Fibroblast of skin of left quadriceps (primary cell): ENCODE measurements around the gene VWA8.

Experiments used
- DNase-seq, 2 experiments: peaks; one replicate each; pipeline ENCODE4 v3.0.0-alpha.2; 2013; ENCODE audit warnings: low read depth in 2 of 2

VWA8 gene

DNA sequence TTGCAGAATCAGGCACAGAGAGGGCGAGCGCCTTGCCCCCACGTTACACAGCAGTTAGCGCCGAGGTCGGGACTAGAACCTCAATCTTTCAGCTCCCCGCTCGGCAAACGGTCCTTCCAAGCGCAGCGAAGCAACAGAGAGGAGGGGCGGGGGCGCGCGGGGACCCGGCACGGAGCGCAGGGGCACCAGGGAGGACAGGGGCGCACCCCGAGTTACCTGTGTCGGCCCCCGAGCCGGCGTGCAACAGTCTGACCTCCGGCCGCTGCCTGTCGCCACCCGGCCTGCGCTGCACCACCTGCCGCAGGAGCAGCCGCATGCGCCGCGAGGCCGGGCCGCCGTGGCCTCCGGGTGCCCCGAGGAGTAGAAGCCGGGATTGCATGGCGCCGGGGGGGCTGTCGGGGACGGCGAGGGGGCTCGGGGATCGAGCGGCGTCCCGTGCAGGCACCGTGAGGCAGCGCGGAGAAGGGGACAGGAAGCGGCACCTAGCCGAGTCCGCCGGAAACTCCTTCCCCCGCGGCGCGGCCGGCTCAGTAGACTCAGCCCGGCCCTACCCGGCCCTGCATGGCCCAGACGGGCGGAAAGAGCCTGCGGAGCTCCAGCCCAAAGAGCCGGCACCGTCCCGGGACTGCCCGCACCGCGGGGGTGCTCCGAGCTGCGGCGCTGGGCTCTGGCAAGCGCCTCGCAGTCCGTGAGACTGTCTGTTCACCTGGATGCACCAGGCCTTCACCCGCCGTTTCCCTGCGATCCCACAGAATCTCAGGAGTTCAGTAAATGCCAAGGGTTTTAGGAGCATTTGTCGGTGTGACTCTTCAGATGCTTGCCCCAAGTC lies at the start of gene VWA8:
VWA8 (minus strand) TSS at position 473 of the 829 bp plus-strand sequence; CDS start at position 379, 94 bp downstream.
- peak; percentile 48 to 58 for DNase-seq

GRCh38 chr13:42009057-42009456 lies 48.1 kb upstream of the VWA8 start:
- no peak for DNase-seq

DNA sequence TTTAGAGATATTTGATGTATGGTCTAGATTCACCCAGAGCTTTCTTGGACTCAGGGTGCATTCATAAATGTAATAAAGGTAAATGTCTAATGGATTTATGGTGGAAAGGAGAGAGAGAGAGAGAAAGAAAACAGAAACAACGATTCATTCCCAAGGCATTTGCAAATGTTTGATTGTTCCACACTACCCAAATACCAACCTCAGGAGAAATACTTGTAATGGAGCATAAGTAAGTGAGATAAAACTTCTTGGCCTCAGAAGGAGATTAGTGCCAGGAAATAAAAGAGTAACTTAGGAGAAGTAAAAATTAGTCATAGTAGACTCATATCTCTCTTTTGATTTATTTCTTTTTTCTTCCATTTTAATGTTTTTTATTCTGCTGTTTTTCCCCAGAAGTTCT lies 46.9 kb upstream of the VWA8 start:
- DNase-seq, result peak in 1 of 2 experiments; percentile 15

- DNase-seq, result no peak
These were observed 41.2 kb upstream of the VWA8 start for GRCh38 chr13:42002066-42002465.

- peak; percentile 39 to 45 for DNase-seq
These were observed 40.7 kb upstream of the VWA8 start for GRCh38 chr13:42001580-42001979.

DNA sequence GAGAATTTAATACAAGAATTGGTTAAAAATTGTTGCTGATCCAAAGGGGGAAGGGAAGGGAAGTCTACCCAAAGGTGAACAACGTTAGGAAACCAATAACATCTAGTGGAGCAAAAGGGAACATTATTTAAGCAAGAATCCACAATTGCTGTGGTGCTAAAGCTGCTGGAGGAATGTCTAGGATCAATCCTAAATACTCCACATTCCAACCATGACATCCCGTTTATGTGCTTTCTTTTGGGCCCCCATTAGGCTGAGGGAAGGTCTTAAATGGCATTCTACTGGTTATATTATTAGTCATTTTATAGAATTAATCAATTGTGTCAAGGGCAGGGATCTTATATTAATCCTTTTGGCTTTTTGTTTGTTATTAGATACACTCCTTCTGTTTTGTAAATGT lies 39.9 kb upstream of the VWA8 start:
- no peak for DNase-seq

GRCh38 chr13:41997396-41997795 lies 36.5 kb upstream of the VWA8 start:
- DNase-seq, result no peak

- no peak for DNase-seq
These were observed 35.0 kb upstream of the VWA8 start for GRCh38 chr13:41995946-41996345.

DNA sequence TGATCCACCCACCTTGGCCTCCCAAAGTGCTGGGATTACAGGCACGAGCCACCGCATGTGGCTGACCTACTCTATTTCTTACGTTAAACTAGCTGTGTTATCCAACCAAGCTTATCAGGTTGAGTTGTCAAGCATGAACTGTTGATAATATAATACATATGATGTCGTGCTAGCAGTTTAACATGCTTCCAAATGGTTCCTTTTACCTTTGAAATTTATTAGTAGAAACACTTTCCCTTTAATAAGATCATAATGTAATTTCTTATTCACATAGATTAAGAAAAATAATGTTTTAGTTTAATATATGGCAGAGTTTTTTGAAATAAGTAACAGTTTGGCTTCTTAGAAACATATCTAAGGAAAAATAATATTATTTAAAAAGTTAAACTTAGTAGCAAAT lies 34.4 kb upstream of the VWA8 start:
- no peak for DNase-seq

DNA sequence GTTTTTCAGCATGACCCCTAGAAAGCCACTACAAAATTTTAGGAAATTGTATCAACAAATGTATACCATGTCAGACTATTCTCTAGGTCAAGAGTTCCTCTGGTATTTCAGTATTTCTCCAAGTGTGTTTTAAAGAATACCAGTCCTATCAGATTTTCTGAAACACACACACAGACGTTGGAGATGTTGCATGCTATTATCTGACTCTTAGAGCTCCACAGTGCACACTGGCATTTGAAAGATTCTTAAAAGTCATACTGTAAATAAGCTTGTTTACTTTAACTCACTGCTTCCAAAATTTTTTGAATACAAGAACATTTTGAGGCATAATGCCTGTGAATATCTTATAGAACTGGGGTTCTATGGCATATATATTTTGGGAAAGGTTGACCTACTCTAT lies 33.8 kb upstream of the VWA8 start:
- no peak for DNase-seq

GRCh38 chr13:41991936-41992335 lies 31.0 kb upstream of the VWA8 start:
- DNase-seq, result no peak

DNA sequence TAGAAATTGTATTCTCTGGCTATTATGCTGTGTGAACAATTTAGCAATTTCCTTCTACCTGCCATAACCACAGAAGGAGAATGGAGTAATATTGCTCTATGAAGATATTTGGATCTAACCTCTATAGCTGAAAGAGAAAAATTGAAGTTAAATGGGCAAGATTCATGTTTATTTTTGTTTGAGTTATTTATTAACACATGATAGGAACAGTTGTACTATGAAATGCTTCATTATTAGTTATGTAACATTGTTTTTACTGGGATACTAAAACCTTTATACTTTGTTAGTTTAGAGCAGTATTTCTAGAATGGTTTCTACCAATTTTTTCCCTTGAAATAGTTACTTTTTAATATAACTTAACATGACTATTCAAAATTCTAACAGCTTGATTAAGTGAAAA lies 27.3 kb upstream of the VWA8 start:
- no peak for DNase-seq

GRCh38 chr13:41985788-41986508 lies 25.0 kb upstream of the VWA8 start:
- peak in 1 of 2 experiments; percentile 28 for DNase-seq

- DNase-seq, result no peak
These were observed 21.2 kb upstream of the VWA8 start for GRCh38 chr13:41981951-41982715.

DNA sequence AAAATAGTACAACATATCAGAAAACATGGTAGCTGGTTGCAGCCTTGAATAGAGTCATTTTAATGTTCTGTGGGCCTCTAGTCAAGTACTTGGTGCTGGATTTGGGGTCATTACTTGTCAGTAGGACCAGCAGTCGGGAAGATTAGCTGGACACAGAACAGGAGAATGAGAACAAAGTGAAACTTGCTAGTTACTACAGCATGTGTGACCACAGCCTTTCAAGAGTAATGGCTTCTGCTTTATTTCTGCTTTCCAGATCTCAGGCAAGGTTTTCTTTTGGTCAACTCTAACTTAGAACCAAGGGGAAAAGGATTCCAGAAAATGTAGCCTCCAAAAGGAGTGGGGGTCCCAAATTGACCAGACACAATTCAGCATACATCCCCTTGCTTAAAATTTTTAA lies 17.1 kb upstream of the VWA8 start:
- DNase-seq, result no peak

GRCh38 chr13:41976476-41976875 lies 15.6 kb upstream of the VWA8 start:
- DNase-seq, result no peak

DNA sequence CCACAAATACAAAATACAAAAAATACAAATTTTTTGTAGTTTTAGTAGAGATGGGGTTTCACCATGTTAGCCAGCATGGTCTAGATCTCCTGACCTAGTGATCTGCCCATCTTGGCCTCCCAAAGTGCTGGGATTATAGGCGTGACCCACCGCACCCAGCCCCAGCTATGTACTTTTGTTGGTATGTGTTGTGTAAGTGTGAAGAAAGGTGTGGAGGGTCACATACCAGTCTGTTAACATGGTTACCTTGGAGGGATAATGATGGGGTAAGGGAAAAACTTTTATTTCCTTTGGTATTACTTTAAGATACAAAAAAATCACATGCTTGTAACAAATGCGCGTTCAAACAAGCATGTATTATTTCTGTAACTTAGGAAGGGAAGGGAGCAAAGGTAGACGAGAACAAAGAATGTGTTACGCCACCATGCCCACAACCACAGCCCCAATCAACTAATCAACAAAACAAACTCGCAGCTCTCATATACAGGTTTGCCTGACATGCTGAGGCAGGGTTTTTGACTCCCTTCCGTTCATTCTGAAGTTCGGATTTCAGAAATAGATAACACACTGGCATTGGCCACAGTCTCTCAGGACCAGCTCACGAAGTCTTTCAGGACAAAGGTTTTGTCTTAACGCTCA lies 13.5 kb upstream of the VWA8 start:
- no peak for DNase-seq

- DNase-seq, result no peak
These were observed 12.4 kb upstream of the VWA8 start for GRCh38 chr13:41973247-41973741.

GRCh38 chr13:41971848-41972247 lies 10.9 kb upstream of the VWA8 start:
- no peak for DNase-seq

DNA sequence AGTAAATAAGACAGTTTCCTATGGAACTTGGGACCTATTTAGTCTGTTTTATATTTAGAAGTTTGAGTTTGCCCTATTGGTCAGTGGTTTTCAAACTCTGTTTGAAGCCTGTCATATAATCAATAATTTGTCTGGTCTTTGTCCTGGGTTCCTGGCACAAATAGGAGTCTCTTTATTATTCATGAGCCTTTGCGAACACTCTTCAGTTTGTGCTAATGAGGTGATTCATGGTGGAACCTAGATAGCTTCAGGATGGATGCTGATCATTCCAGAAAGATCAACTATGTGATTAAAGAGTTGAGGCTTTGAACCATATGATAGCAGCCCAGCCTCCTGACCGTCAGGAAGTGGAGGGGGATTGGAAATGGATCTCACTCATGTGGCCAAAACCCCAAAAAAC lies 10.0 kb upstream of the VWA8 start:
- DNase-seq, result no peak

- DNase-seq, result no peak
These were observed 9.1 kb upstream of the VWA8 start for GRCh38 chr13:41970022-41970421.

DNA sequence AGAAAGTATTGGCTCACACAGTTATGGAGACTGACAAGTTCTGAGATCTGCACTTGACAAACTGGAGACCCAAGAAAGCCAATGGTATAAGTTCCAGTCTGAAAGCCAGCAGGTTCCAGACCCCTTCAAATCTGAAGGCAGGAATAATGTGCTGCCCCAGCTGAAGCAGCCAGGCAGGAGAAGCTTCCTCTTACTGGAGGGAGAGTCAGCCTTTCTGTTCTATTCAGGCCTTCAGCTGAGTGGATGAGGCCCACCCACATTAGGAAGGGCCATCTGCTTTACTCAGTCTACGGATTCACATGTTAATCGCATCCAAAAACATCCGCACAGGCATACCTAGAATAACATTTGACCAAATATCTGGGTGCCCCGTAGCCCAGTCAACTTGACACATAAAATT lies 8.2 kb upstream of the VWA8 start:
- DNase-seq, result no peak
